H9 (cell line): ENCODE results near the gene FAM72C. TPM values are rescaled to one million over a fixed set of nuclear protein-coding genes. Genes with fewer than 3 reads are reported as not detected.
"Not testable (repeated sequence)": the region's sequence is repeated elsewhere in the genome, so short reads cannot be mapped to it uniquely, and the experiment has no call there.

Source experiments
- DNase-seq: peaks from one replicate; pipeline ENCODE4 v3.0.0-alpha.2; 2017
- H2AFZ ChIP-seq: one replicate; pipeline ENCODE4 v1.6.1; 2013; ENCODE audit warnings: mild to moderate bottlenecking, low read length, control low read depth, moderate library complexity
- H2AK5ac ChIP-seq: 2 replicates; pipeline ENCODE4 v1.6.1; 2013; ENCODE audit warnings: low read length, control low read depth, mixed read lengths; ENCODE audit not compliant: insufficient read length
- H2BK120ac ChIP-seq: one replicate; pipeline ENCODE4 v1.6.1; 2013; ENCODE audit warnings: low read depth, mild to moderate bottlenecking, low read length, control low read depth, inconsistent platforms; ENCODE audit not compliant: poor library complexity, severe bottlenecking
- H2BK12ac ChIP-seq: 2 replicates; pipeline ENCODE4 v1.6.1; 2013; ENCODE audit warnings: low read length, control low read depth, mixed read lengths, low read depth; ENCODE audit not compliant: insufficient read length
- H2BK15ac ChIP-seq: 2 replicates; pipeline ENCODE4 v1.6.1; 2013; ENCODE audit warnings: low read depth, low read length, control low read depth
- H2BK20ac ChIP-seq: one replicate; pipeline ENCODE4 v1.6.1; 2013; ENCODE audit warnings: low read depth, mild to moderate bottlenecking, low read length, control low read depth, inconsistent platforms; ENCODE audit not compliant: poor library complexity, severe bottlenecking
- H2BK5ac ChIP-seq: 2 replicates; pipeline ENCODE4 v1.6.1; 2013; ENCODE audit warnings: low read length, control low read depth, mixed read lengths; ENCODE audit not compliant: insufficient read length
- H3K14ac ChIP-seq: 2 replicates; pipeline ENCODE4 v1.6.1; 2013; ENCODE audit warnings: low read length, control low read depth; ENCODE audit not compliant: insufficient read depth
- H3K18ac ChIP-seq: 2 replicates; pipeline ENCODE4 v1.6.1; 2013; ENCODE audit warnings: low read depth, mild to moderate bottlenecking, mixed read lengths, low read length, control low read depth; ENCODE audit not compliant: insufficient read length
- H3K23ac ChIP-seq: 2 replicates; pipeline ENCODE4 v1.6.1; 2013; ENCODE audit warnings: low read length, control low read depth, mixed read lengths, low read depth; ENCODE audit not compliant: insufficient read length
- H3K23me2 ChIP-seq: 2 replicates; pipeline ENCODE4 v1.6.1; 2013; ENCODE audit warnings: low read depth, mild to moderate bottlenecking, mixed read lengths, low read length, control low read depth; ENCODE audit not compliant: insufficient read length, poor library complexity, severe bottlenecking
- H3K27ac ChIP-seq: 2 replicates; pipeline ENCODE4 v1.5.1; 2013; ENCODE audit warnings: low read length, control low read depth, mixed read lengths, low read depth; ENCODE audit not compliant: insufficient read length
- H3K27me3 ChIP-seq: 2 replicates; pipeline ENCODE4 v1.6.1; 2013; ENCODE audit warnings: low read length, control low read depth, inconsistent platforms; ENCODE audit not compliant: insufficient read depth
- H3K4ac ChIP-seq: 2 replicates; pipeline ENCODE4 v1.6.1; 2013; ENCODE audit warnings: low read depth, mild to moderate bottlenecking, control low read depth, inconsistent platforms, low read length, moderate library complexity
- H3K4me1 ChIP-seq: 2 replicates; pipeline ENCODE4 v1.6.1; 2013; ENCODE audit warnings: low read length, control low read depth, inconsistent platforms; ENCODE audit not compliant: insufficient read depth
- H3K4me2 ChIP-seq: 2 replicates; pipeline ENCODE4 v1.6.1; 2013; ENCODE audit warnings: low read length, control low read depth, mixed read lengths; ENCODE audit not compliant: insufficient read length, insufficient read depth
- H3K56ac ChIP-seq: 2 replicates; pipeline ENCODE4 v1.6.1; 2013; ENCODE audit warnings: low read depth, mild to moderate bottlenecking, mixed read lengths, low read length, control low read depth; ENCODE audit not compliant: insufficient read length
- H3K79me1 ChIP-seq: 2 replicates; pipeline ENCODE4 v1.6.1; 2013; ENCODE audit warnings: low read depth, mild to moderate bottlenecking, moderate library complexity, low read length, control low read depth, inconsistent platforms; ENCODE audit not compliant: insufficient read depth, poor library complexity, severe bottlenecking
- H3K79me2 ChIP-seq: 2 replicates; pipeline ENCODE4 v1.6.1; 2013; ENCODE audit warnings: low read length, control low read depth, inconsistent platforms; ENCODE audit not compliant: insufficient read depth
- H3K9ac ChIP-seq: 2 replicates; pipeline ENCODE4 v1.6.1; 2013; ENCODE audit warnings: low read length, control low read depth, mixed read lengths; ENCODE audit not compliant: insufficient read length; ENCODE audit errors: extremely low read depth
- H3K9me3 ChIP-seq: one replicate; pipeline ENCODE4 v1.6.1; 2013; ENCODE audit warnings: low read depth, low read length, inconsistent platforms; ENCODE audit not compliant: control insufficient read depth
- H3T11ph ChIP-seq: one replicate; pipeline ENCODE4 v1.6.1; 2013; ENCODE audit warnings: mild to moderate bottlenecking, low read length, control low read depth, inconsistent platforms
- H4K20me1 ChIP-seq: one replicate; pipeline ENCODE4 v1.6.1; 2013; ENCODE audit not compliant: control insufficient read depth, insufficient read length, insufficient read depth
- H4K5ac ChIP-seq: 2 replicates; pipeline ENCODE4 v1.6.1; 2013; ENCODE audit warnings: low read depth, mild to moderate bottlenecking, mixed read lengths, low read length, control low read depth; ENCODE audit not compliant: insufficient read length
- H4K8ac ChIP-seq: replicated peaks from 2 replicates; pipeline ENCODE4 v1.6.1; 2013; ENCODE audit warnings: low read length, control low read depth, mixed read lengths, low read depth; ENCODE audit not compliant: insufficient read length
- H4K91ac ChIP-seq: 2 replicates; pipeline ENCODE4 v1.6.1; 2013; ENCODE audit warnings: low read depth, mild to moderate bottlenecking, moderate library complexity, mixed read lengths, low read length, control low read depth; ENCODE audit not compliant: insufficient read length
- H3K27ac Mint-ChIP-seq, 3 experiments: 2 replicates in 2 of 3; 3 replicates in 1 of 3; pipeline ENCODE4 v1.8.0; 2020 to 2021; ENCODE audit warnings: mixed read lengths in 3 of 3, mild to moderate bottlenecking in 1 of 3, moderate library complexity in 1 of 3
- H3K27me3 Mint-ChIP-seq: 2 replicates; pipeline ENCODE4 v1.8.0; 2021; ENCODE audit warnings: low read depth, mild to moderate bottlenecking, moderate library complexity, mixed read lengths
- H3K36me3 Mint-ChIP-seq, 3 experiments: 2 replicates in 2 of 3; 3 replicates in 1 of 3; pipeline ENCODE4 v1.8.0; 2020 to 2021; ENCODE audit warnings: low read depth in 3 of 3, mixed read lengths in 3 of 3; ENCODE audit not compliant: insufficient read depth in 1 of 3
- H3K4me1 Mint-ChIP-seq, 2 experiments: 2 replicates each; pipeline ENCODE4 v1.8.0; 2020; ENCODE audit warnings: mixed read lengths in 2 of 2
- H3K4me3 Mint-ChIP-seq, 2 experiments: 2 replicates in 1 of 2; 3 replicates in 1 of 2; pipeline ENCODE4 v1.8.0; 2020 to 2021; ENCODE audit warnings: mild to moderate bottlenecking in 2 of 2, mixed read lengths in 2 of 2, moderate library complexity in 1 of 2
- H3K9me3 Mint-ChIP-seq, 2 experiments: 2 replicates in 1 of 2; 3 replicates in 1 of 2; pipeline ENCODE4 v1.8.0; 2020; ENCODE audit warnings: mild to moderate bottlenecking in 2 of 2, mixed read lengths in 2 of 2, moderate library complexity in 1 of 2
- WGBS: extraction: QIAGEN DNeasy Blood & Tissue Kit; methylation state at CpG from one replicate; pipeline ENCODE4 v1.1.7; 2013; ENCODE audit warnings: missing lambda C conversion rate, low lambda C conversion rate, mixed read lengths; ENCODE audit not compliant: insufficient read length; ENCODE audit errors: extremely low coverage; 5-methylcytosine and 5-hydroxymethylcytosine counted together
- total RNA-seq: library from RNA; stranded (reverse); gene quantifications from 2 replicates; pipeline ENCODE4 v1.2.1, GENCODE V29; 2021

Gene FAM72C
- total RNA-seq, 1 experiment from 2014 or later, result 3.5 TPM

GRCh38 chr1:143996020-143996419 lies 24.2 kb upstream of the FAM72C start:
- WGBS, result no CpG with 5 or more reads among the region's 6 CpGs

GRCh38 chr1:143993301-143993907 lies 21.6 kb upstream of the FAM72C start:
- not testable (repeated sequence) for H3K23ac ChIP-seq, H3K4ac ChIP-seq, H2BK20ac ChIP-seq, H2AFZ ChIP-seq, H3K9ac ChIP-seq, H3K9me3 Mint-ChIP-seq, H2BK12ac ChIP-seq, H3K18ac ChIP-seq, H3K4me1 ChIP-seq, H4K5ac ChIP-seq, H3K79me1 ChIP-seq, H3T11ph ChIP-seq, H3K4me2 ChIP-seq, H3K36me3 Mint-ChIP-seq, H4K8ac ChIP-seq, H3K27me3 Mint-ChIP-seq, H3K27ac ChIP-seq, H3K23me2 ChIP-seq, H3K14ac ChIP-seq, H3K79me2 ChIP-seq, H4K20me1 ChIP-seq, H2AK5ac ChIP-seq, H3K4me1 Mint-ChIP-seq, DNase-seq, H3K4me3 Mint-ChIP-seq, H4K91ac ChIP-seq, H3K56ac ChIP-seq, H2BK5ac ChIP-seq, H2BK120ac ChIP-seq, H3K9me3 ChIP-seq, H2BK15ac ChIP-seq, H3K27ac Mint-ChIP-seq, H3K27me3 ChIP-seq
- no CpG with 5 or more reads among the region's 7 CpGs for WGBS

More at GRCh38 chr1:143996020-143996419, 24.2 kb upstream of the FAM72C start:
- H3T11ph ChIP-seq, H2BK15ac ChIP-seq, H2BK120ac ChIP-seq, H4K5ac ChIP-seq, H3K14ac ChIP-seq, H2AFZ ChIP-seq, H3K4me1 ChIP-seq, H3K18ac ChIP-seq, H3K79me2 ChIP-seq, H3K56ac ChIP-seq, H3K79me1 ChIP-seq, H3K36me3 Mint-ChIP-seq, H3K9me3 ChIP-seq, H3K9me3 Mint-ChIP-seq, H2AK5ac ChIP-seq, DNase-seq, H3K4ac ChIP-seq, H3K4me3 Mint-ChIP-seq, H3K9ac ChIP-seq, H2BK5ac ChIP-seq, H3K27me3 Mint-ChIP-seq, H3K4me1 Mint-ChIP-seq, H3K27ac Mint-ChIP-seq, H3K23me2 ChIP-seq, H3K23ac ChIP-seq, H3K4me2 ChIP-seq, H3K27ac ChIP-seq, H4K8ac ChIP-seq, H2BK12ac ChIP-seq, H4K91ac ChIP-seq, H3K27me3 ChIP-seq, H4K20me1 ChIP-seq, H2BK20ac ChIP-seq: not testable (repeated sequence)
